Cardiac muscle cell (in vitro differentiated cells and primary cell): Measurements from ENCODE around the gene TM2D3. TPM values are rescaled to one million over a fixed set of nuclear protein-coding genes. Genes with fewer than 3 reads are reported as not detected.

Experiments used
- DNase-seq, 2 donors: peaks; one replicate each; pipeline versions ENCODE4 v3.0.0 to v3.0.0-alpha.2; 2010 to 2017; ENCODE audit warnings: low read depth in 1 of 2, low spot score in 1 of 2
- H3K27ac ChIP-seq: fragments of 200-600 bp; sonication (generic); 2 replicates; pipeline ENCODE4 v1.5.1; 2016
- H3K27me3 ChIP-seq: fragments of 200-600 bp; sonication (generic); 2 replicates; pipeline ENCODE4 v1.6.0; 2016; ENCODE audit warnings: control low read depth
- H3K36me3 ChIP-seq: fragments of 200-600 bp; sonication (generic); 2 replicates; pipeline ENCODE4 v1.5.1; 2016; ENCODE audit warnings: control low read depth
- H3K4me1 ChIP-seq: fragments of 200-600 bp; sonication (generic); 2 replicates; pipeline ENCODE4 v1.8.1; 2017; ENCODE audit warnings: low read depth, mild to moderate bottlenecking, mixed run types
- H3K4me3 ChIP-seq: fragments of 200-600 bp; sonication (generic); 2 replicates; pipeline ENCODE4 v1.5.1; 2016; ENCODE audit warnings: mild to moderate bottlenecking
- H3K9me3 ChIP-seq: fragments of 200-600 bp; sonication (generic); 2 replicates; pipeline ENCODE4 v1.5.1; 2017; ENCODE audit warnings: low read depth, mild to moderate bottlenecking, control low read depth
- polyA plus RNA-seq: library from polyadenylated mRNA; unstranded; fragments of >200 nt; fragmentation: Nextera tagmentation; extraction: Ambion mirVana; gene quantifications from 2 replicates; pipeline ENCODE4 v1.2.1, GENCODE V29; 2016
- total RNA-seq: library from RNA; depleted of rRNA; stranded (reverse); fragments of >200 nt; gene quantifications from 2 replicates; pipeline ENCODE4 v1.2.3, GENCODE V29; 2016
- TF ChIP-seq, protein P1 (sequence below): IDR thresholded peaks from 2 replicates; pipeline ENCODE4 v1.5.1; 2012; ENCODE audit warnings: low read depth, mild to moderate bottlenecking, low read length

The TM2D3 gene
- total and polyA plus RNA-seq, 2 experiments from 2014 or later = 36.3 to 65.4 TPM

DNA sequence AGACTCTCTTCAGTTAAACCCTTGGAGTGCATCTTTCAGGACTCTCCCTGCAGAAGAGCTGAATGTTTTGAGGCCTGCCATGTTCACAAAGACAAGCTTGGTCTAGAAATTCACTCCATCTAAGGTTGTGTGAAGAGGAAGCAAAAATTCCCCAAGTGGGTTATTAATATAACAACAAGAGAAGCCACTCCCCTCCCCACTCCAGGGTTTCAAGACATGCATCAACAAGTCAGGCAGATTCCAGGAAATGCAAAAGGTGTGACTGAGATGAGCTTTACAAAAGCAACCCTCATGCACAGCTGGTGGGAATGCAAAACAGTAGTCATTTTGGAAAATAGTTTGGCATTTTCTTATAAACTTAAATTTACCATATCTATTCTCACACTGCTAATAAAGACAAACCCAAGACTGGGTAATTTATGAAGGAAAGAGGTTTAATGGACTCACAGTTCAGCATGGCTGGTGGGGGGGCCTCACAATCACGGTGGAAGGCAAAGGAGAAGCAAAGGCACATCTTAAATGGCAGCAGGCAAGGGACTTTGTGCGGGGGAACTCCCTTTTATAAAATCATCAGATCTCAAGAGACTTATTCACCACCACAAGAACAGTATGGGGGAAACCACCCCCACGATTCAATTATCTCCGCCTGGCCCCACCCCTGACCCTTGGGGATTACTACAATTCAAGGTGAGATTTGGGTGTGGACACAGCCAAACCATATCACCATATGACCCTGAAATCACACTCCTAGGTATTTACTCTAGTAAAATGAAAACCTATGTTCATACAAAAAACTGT, 40.8 kb upstream of the TM2D3 start:
- TF ChIP-seq, protein P1, sequence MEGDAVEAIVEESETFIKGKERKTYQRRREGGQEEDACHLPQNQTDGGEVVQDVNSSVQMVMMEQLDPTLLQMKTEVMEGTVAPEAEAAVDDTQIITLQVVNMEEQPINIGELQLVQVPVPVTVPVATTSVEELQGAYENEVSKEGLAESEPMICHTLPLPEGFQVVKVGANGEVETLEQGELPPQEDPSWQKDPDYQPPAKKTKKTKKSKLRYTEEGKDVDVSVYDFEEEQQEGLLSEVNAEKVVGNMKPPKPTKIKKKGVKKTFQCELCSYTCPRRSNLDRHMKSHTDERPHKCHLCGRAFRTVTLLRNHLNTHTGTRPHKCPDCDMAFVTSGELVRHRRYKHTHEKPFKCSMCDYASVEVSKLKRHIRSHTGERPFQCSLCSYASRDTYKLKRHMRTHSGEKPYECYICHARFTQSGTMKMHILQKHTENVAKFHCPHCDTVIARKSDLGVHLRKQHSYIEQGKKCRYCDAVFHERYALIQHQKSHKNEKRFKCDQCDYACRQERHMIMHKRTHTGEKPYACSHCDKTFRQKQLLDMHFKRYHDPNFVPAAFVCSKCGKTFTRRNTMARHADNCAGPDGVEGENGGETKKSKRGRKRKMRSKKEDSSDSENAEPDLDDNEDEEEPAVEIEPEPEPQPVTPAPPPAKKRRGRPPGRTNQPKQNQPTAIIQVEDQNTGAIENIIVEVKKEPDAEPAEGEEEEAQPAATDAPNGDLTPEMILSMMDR = no peak
- no peak for DNase-seq
- Histone ChIP-seq H3K9me3 (no peaks in the 10 kb centered on the region), H3K27me3 (no peaks in the 10 kb centered on the region), H3K4me1 (no peaks in the 10 kb centered on the region), H3K36me3 (peaks cover 10% of the 10 kb centered on the region), H3K27ac (no peak overlapping the region), H3K4me3 (no peak overlapping the region)

- Histone ChIP-seq H3K27ac (no peak overlapping the region), H3K27me3 (no peaks in the 10 kb centered on the region), H3K4me1 (peaks cover 6% of the 10 kb centered on the region), H3K36me3 (peaks cover 17% of the 10 kb centered on the region), H3K9me3 (no peaks in the 10 kb centered on the region), H3K4me3 (no peak overlapping the region)
- TF ChIP-seq, protein P1 = no peak
- DNase-seq = peak in 1 of 2 donors; percentile 28
Observed at GRCh38 chr15:101689901-101690300, 37.7 kb upstream of the TM2D3 start.

GRCh38 chr15:101686718-101687117, 34.5 kb upstream of the TM2D3 start:
- Histone ChIP-seq H3K27me3 (no peaks in the 10 kb centered on the region), H3K4me3 (no peak overlapping the region)

DNA sequence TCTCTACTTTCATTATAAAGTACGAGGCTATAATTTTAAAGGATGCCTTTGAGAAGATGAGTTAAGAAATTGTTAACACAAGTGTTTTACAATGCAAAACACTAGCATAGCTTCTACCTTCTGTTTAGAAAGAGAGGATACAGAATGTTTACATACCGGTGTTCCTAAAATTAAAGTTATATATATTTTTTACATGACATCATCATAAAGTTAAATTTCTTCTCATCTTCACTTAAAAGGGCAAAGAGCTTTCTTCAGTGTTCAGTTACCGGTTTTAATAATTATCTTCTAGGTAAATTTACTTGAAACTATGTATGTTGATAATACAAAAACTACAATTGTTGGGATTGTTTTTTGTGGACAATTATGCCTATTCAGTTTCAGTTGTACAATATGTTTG, 32.7 kb upstream of the TM2D3 start:
- Histone ChIP-seq H3K9me3 (no peaks in the 10 kb centered on the region), H3K4me3 (no peak overlapping the region), H3K27me3 (no peaks in the 10 kb centered on the region), H3K27ac (peak overlapping the region; percentile 71), H3K36me3 (peaks cover 22% of the 10 kb centered on the region), H3K4me1 (peaks cover 9% of the 10 kb centered on the region)
- DNase-seq = no peak
- TF ChIP-seq, protein P1 = no peak

More at GRCh38 chr15:101686718-101687117, 34.5 kb upstream of the TM2D3 start:
- peaks cover 22% of the 10 kb centered on the region for H3K36me3 ChIP-seq
- peaks cover 9% of the 10 kb centered on the region for H3K4me1 ChIP-seq
- TF ChIP-seq, protein P1 = no peak
- H3K9me3 ChIP-seq = no peaks in the 10 kb centered on the region
- H3K27ac ChIP-seq = no peak overlapping the region
- DNase-seq = no peak

DNA sequence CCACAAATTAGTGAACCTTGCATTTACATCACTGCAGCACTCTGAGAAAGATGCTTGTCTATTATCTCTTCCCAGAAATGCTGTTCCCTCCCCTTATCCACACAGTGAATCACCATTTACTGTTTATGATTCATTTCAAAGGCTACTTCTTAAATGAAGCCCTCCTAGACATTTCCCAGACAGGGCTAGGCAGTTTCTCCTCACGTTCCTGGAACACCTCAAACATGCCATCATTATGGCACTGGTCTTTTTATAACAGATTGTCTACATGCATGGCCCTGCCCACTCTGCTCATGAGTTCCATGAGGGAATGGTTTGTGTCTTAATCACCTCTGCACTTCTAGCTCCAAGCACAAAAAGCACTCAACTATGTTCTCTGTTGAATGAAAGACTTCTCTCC, 32.2 kb upstream of the TM2D3 start:
- peaks cover 22% of the 10 kb centered on the region for H3K36me3 ChIP-seq
- peak overlapping the region; percentile 71 for H3K27ac ChIP-seq
- peak; percentile 62 to 71 for DNase-seq
- no peak overlapping the region for H3K4me3 ChIP-seq
- H3K27me3 ChIP-seq = no peaks in the 10 kb centered on the region
- TF ChIP-seq, protein P1 = no peak
- H3K4me1 ChIP-seq = peaks cover 9% of the 10 kb centered on the region
- no peaks in the 10 kb centered on the region for H3K9me3 ChIP-seq
